Measurements from ENCODE around the gene CLEC16A.

GRCh38 chr16:11047057-11047456, 102.7 kb downstream of the CLEC16A start:
- TF ChIP-seq NEUROD1 (IDR thresholded peaks at IDR 0.05; ENCODE audit: borderline replicate concordance, low read depth, low read length, partially characterized antibody) (no peak), ZNF512 (tag; IDR thresholded peaks at IDR 0.05) (no peak), NFE2L1 (tag; IDR thresholded peaks at IDR 0.05; ENCODE audit: borderline replicate concordance, low read depth) (no peak), ZNF780A (CRISPR knock-in tag; IDR thresholded peaks at IDR 0.05) (no peak), RAD21 (CRISPR knock-in tag; conservative IDR thresholded peaks at IDR 0.05 in 1 of 2, IDR thresholded peaks at IDR 0.05 in 1 of 2) (no peak), CTCF (IDR thresholded peaks at IDR 0.05 in 2 of 3, conservative IDR thresholded peaks at IDR 0.05 in 1 of 3; ENCODE audit: insufficient read depth in 2 of 3, low read depth in 1 of 3, low read length in 3 of 3) (no peak), WHSC1 (IDR thresholded peaks at IDR 0.05; ENCODE audit: low read length) (no peak), SMARCB1 (IDR thresholded peaks at IDR 0.05; ENCODE audit: insufficient read length, low read depth) (no peak), CBFA2T2 (conservative IDR thresholded peaks at IDR 0.05) (no peak), KAT8 (IDR thresholded peaks at IDR 0.05; ENCODE audit: low read depth) (no peak), ATF6 (CRISPR knock-in tag; IDR thresholded peaks at IDR 0.05) (no peak)

Data from K562 (cell line).